CD4-positive, alpha-beta T cell (primary cell): ENCODE results near the gene DESI1. TPM values are rescaled to one million over a fixed set of nuclear protein-coding genes. Genes with fewer than 3 reads are reported as not detected.

ENCODE experiments used
- ATAC-seq: fragments of 200-7000 bp; cut with Tn5 transposase; one replicate; pipeline ENCODE4 v1.10.0; 2022; ENCODE audit warnings: mild to moderate bottlenecking; ENCODE audit not compliant: poor library complexity
- CTCF ChIA-PET: fragments of 350-600 bp; sonication (Branson Sonifier 250); formaldehyde crosslinking; loops from one replicate; lab custom pipeline; 2021; ENCODE audit warnings: antibody characterized with exemption, inconsistent platforms; lab: Charles Lee
- POLR2A ChIA-PET: fragments of 350-600 bp; sonication (Branson Sonifier 250); formaldehyde crosslinking; loops from one replicate; lab custom pipeline; 2021; ENCODE audit warnings: antibody characterized with exemption, inconsistent platforms; lab: Charles Lee
- DNase-seq, 14 experiments: peaks; one replicate each; pipeline ENCODE4 v3.0.0-alpha.2; 2013 to 2020; ENCODE audit warnings: mixed read lengths in 2 of 14
- H3K27ac ChIP-seq, 2 donors: one replicate each; pipeline versions ENCODE4 v1.5.1 to v1.7.0; 2013; ENCODE audit warnings: low read length in 2 of 2, low read depth in 1 of 2, mild to moderate bottlenecking in 1 of 2
- H3K27me3 ChIP-seq, 2 experiments: 1 replicate in 1 of 2; 2 replicates in 1 of 2; pipeline versions ENCODE4 v1.6.1 to v1.7.0; 2013; ENCODE audit warnings: low read length in 2 of 2, control low read depth in 1 of 2, mild to moderate bottlenecking in 1 of 2, moderate library complexity in 1 of 2; ENCODE audit not compliant: insufficient read depth in 2 of 2, control insufficient read depth in 1 of 2
- H3K36me3 ChIP-seq: one replicate; pipeline ENCODE4 v1.6.1; 2013; ENCODE audit warnings: low read length, control low read depth; ENCODE audit not compliant: insufficient read depth
- H3K4me1 ChIP-seq: one replicate; pipeline ENCODE4 v1.6.1; 2013; ENCODE audit warnings: low read length, control low read depth; ENCODE audit not compliant: insufficient read depth
- H3K4me3 ChIP-seq: one replicate; pipeline ENCODE4 v1.5.1; 2013; ENCODE audit warnings: mild to moderate bottlenecking, low read length, moderate library complexity
- H3K9me3 ChIP-seq, 2 experiments: 1 replicate in 1 of 2; 2 replicates in 1 of 2; pipeline versions ENCODE4 v1.6.1 to v1.7.0; 2013; ENCODE audit warnings: low read length in 2 of 2, mild to moderate bottlenecking in 2 of 2, control low read depth in 1 of 2, moderate library complexity in 1 of 2; ENCODE audit not compliant: control insufficient read depth in 1 of 2, insufficient read depth in 1 of 2
- H3K27ac Mint-ChIP-seq: one replicate; pipeline ENCODE4 v1.8.0; 2020; ENCODE audit warnings: mixed read lengths
- H3K27me3 Mint-ChIP-seq: one replicate; pipeline ENCODE4 v1.8.0; 2021; ENCODE audit warnings: mixed read lengths
- H3K36me3 Mint-ChIP-seq: one replicate; pipeline ENCODE4 v1.8.0; 2021; ENCODE audit warnings: low read depth, mixed read lengths
- H3K4me1 Mint-ChIP-seq: one replicate; pipeline ENCODE4 v1.8.0; 2021; ENCODE audit warnings: low read depth, mixed read lengths
- H3K4me3 Mint-ChIP-seq: one replicate; pipeline ENCODE4 v1.8.0; 2020; ENCODE audit warnings: mild to moderate bottlenecking, mixed read lengths
- H3K9me3 Mint-ChIP-seq: one replicate; pipeline ENCODE4 v1.8.0; 2020; ENCODE audit warnings: mixed read lengths
- CTCF ChIP-seq: fragments of 200-600 bp; IDR thresholded peaks from one replicate; pipeline ENCODE4 v1.8.0; 2022; ENCODE audit warnings: antibody characterized with exemption, mild to moderate bottlenecking
- intact Hi-C, 2 experiments: fragments of 100-400 bp; cut with DNase I in 1 of 2; cut with micrococcal nuclease in 1 of 2; formaldehyde crosslinking; loops; one replicate each; pipeline versions ENCODE4 v1.15.1 to v1.9.0; 2023 to 2025; cut with DNase I, micrococcal nuclease
- total RNA-seq, 174 experiments: library from RNA in 2 of 174; stranded (reverse) in 2 of 174; gene quantifications; one replicate each; pipeline ENCODE4 v1.2.3 and lab custom pipeline; 2021 to 2026

Gene DESI1
- total RNA-seq, 2 experiments from 2014 or later = 12.7 to 13.0 TPM

DNA sequence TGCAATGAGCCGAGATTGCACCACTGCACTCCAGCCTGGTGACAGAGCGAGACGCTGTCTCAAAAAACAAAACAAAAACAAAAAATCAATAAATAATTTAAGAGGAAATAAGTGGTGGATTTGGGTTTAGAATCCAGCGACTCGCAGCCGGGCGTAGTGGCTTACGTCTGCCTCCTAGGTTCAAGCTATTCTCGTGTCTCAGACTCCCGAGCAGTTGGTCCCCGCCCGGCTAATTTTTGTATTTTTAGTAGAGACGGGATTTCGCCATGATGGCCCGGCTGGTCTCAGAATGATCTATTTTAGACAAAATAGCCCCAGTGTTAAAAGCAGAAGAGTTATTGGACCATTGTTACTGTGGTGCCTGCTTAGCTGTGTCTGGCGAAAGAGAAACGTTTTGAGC is 38.0 kb upstream of the DESI1 start:
- Mint-ChIP-seq H3K4me3 (no peak overlapping the region), H3K27ac (no peak overlapping the region), H3K9me3 (no peaks in the 10 kb centered on the region), H3K4me1 (no peaks in the 10 kb centered on the region), H3K36me3 (peaks cover 95% of the 10 kb centered on the region), H3K27me3 (no peaks in the 10 kb centered on the region)
- Histone ChIP-seq H3K4me1 (no peaks in the 10 kb centered on the region), H3K9me3 (no peaks in the 10 kb centered on the region), H3K36me3 (peaks cover 97% of the 10 kb centered on the region), H3K27ac (no peak overlapping the region), H3K4me3 (no peak overlapping the region), H3K27me3 (no peaks in the 10 kb centered on the region)
- TF ChIP-seq CTCF = no peak
- intact Hi-C loops = no loop called here
- CTCF ChIA-PET = no interaction called here
- POLR2A ChIA-PET = interaction anchor here (0.7 to 1.4 kb wide), 2 partner anchors 7 to 30 kb away, joined by 3 read pairs; partner anchors contain the start of gene SNU13
- DNase-seq (no peak), ATAC-seq (no peak)

GRCh38 chr22:41657709-41658108 is 36.9 kb upstream of the DESI1 start:
- Mint-ChIP-seq H3K27ac (no peak overlapping the region), H3K36me3 (peaks cover 95% of the 10 kb centered on the region), H3K4me1 (no peaks in the 10 kb centered on the region), H3K27me3 (no peaks in the 10 kb centered on the region), H3K9me3 (no peaks in the 10 kb centered on the region), H3K4me3 (no peak overlapping the region)
- ChIA-PET CTCF (no interaction called here), POLR2A (interaction anchor here (1.4 kb wide), 1 partner anchor 31 kb away, joined by 3 read pairs; the partner anchor contains the start of gene SNU13)
- intact Hi-C loops = no loop called here
- no peak for TF ChIP-seq CTCF
- DNase-seq (no peak), ATAC-seq (no peak)
- H3K27ac ChIP-seq = no peak overlapping the region
- H3K4me3 ChIP-seq = no peak overlapping the region
- no peaks in the 10 kb centered on the region for H3K27me3 ChIP-seq
- peaks cover 98% of the 10 kb centered on the region for H3K36me3 ChIP-seq
- H3K9me3 ChIP-seq = no peaks in the 10 kb centered on the region
- H3K4me1 ChIP-seq = no peaks in the 10 kb centered on the region

GRCh38 chr22:41656556-41656955 is 35.7 kb upstream of the DESI1 start:
- ATAC-seq = no peak
- H3K4me1 Mint-ChIP-seq = no peaks in the 10 kb centered on the region
- Histone ChIP-seq H3K27me3 (no peaks in the 10 kb centered on the region), H3K4me3 (no peak overlapping the region), H3K4me1 (no peaks in the 10 kb centered on the region), H3K9me3 (no peaks in the 10 kb centered on the region), H3K36me3 (peaks cover 98% of the 10 kb centered on the region), H3K27ac (no peak overlapping the region)
- no peak for TF ChIP-seq CTCF
- no peaks in the 10 kb centered on the region for H3K27me3 Mint-ChIP-seq
- ChIA-PET POLR2A (interaction anchor here (1.1 kb wide), 1 partner anchor 33 kb away, joined by 3 read pairs; no protein-coding TSS in a partner anchor), CTCF (no interaction called here)
- H3K4me3 Mint-ChIP-seq = no peak overlapping the region
- DNase-seq = no peak
- intact Hi-C loops = no loop called here
- H3K9me3 Mint-ChIP-seq = no peaks in the 10 kb centered on the region
- peaks cover 95% of the 10 kb centered on the region for H3K36me3 Mint-ChIP-seq
- no peak overlapping the region for H3K27ac Mint-ChIP-seq
